Prostate gland (tissue), 2 donors: ENCODE data around the gene STC2. TPM values are rescaled to one million over a fixed set of nuclear protein-coding genes. Genes with fewer than 3 reads are reported as not detected.

Source experiments
- DNase-seq: peaks from one replicate; pipeline ENCODE4 v3.0.0-alpha.2; 2019; ENCODE audit warnings: low spot score
- H3K27ac ChIP-seq, 2 donors: fragments of 200-600 bp; sonication (generic); 2 replicates each; pipeline ENCODE4 v1.5.1; 2017 to 2019
- H3K27me3 ChIP-seq: fragments of 200-600 bp; sonication (generic); replicated peaks from 2 replicates; pipeline ENCODE4 v1.5.1; 2019; ENCODE audit not compliant: insufficient read depth
- H3K36me3 ChIP-seq, 2 donors: fragments of 200-600 bp; sonication (generic); 1 replicate in 1 of 2; 2 replicates in 1 of 2; pipeline versions ENCODE4 v1.5.1 to v1.8.1; 2017 to 2019
- H3K4me1 ChIP-seq: fragments of 200-600 bp; sonication (generic); replicated peaks from 2 replicates; pipeline ENCODE4 v1.5.1; 2019
- H3K4me3 ChIP-seq, 2 donors: fragments of 200-600 bp; sonication (generic); 2 replicates each; pipeline ENCODE4 v1.5.1; 2017 to 2019
- H3K9me3 ChIP-seq: fragments of 200-600 bp; sonication (generic); 2 replicates; pipeline ENCODE4 v1.5.1; 2017
- CTCF ChIP-seq, 4 experiments: fragments of 200-600 bp in 2 of 4; fragments of 450-650 bp in 2 of 4; sonication (generic) in 2 of 4; IDR thresholded peaks; 1 replicate in 3 of 4; 2 replicates in 1 of 4; pipeline ENCODE4 v1.5.1; 2016 to 2019; ENCODE audit warnings: antibody characterized with exemption in 4 of 4, mild to moderate bottlenecking in 2 of 4, moderate library complexity in 2 of 4
- POLR2A ChIP-seq: fragments of 450-650 bp; IDR thresholded peaks from one replicate; pipeline ENCODE4 v1.6.1; 2016; ENCODE audit warnings: antibody characterized with exemption, mild to moderate bottlenecking
- POLR2AphosphoS5 ChIP-seq: sonication (generic); formaldehyde crosslinking; IDR thresholded peaks from one replicate; pipeline ENCODE4 v1.6.1; 2017; ENCODE audit warnings: antibody characterized with exemption
- WGBS: methylation state at CpG from one replicate; pipeline ENCODE4 v1.1.5; 2018; 5-methylcytosine and 5-hydroxymethylcytosine counted together
- intact Hi-C: fragments of 100-400 bp; cut with DNase I; formaldehyde crosslinking; loops from one replicate; pipeline ENCODE4 v1.14.2; 2022
- total RNA-seq, 2 donors: library from RNA; depleted of rRNA; stranded (reverse); fragments of >200 nt; gene quantifications; one replicate each; pipeline ENCODE4 v1.1.0, GENCODE V29; 2016

Gene STC2
- total RNA-seq, 2 donors from 2014 or later = 0.82 to 6.7 TPM

GRCh38 chr5:173308226-173308625 lies 20.0 kb downstream of the STC2 start:
- H3K27ac ChIP-seq = no peak overlapping the region
- no peaks in the 10 kb centered on the region for H3K4me1 ChIP-seq
- TF ChIP-seq POLR2A (no peak), POLR2AphosphoS5 (no peak), CTCF (IDR thresholded peaks at IDR 0.05) (no peak)
- no peaks in the 10 kb centered on the region for H3K27me3 ChIP-seq
- no peaks in the 10 kb centered on the region for H3K9me3 ChIP-seq
- DNase-seq = no peak
- H3K4me3 ChIP-seq = no peak overlapping the region
- no peaks in the 10 kb centered on the region for H3K36me3 ChIP-seq
- intact Hi-C loops = no loop called here

- H3K4me3 ChIP-seq = no peak overlapping the region
- intact Hi-C loops = no loop called here
- 93% methylated on average over 3 of the region's 3 CpGs for WGBS
- H3K4me1 ChIP-seq = no peaks in the 10 kb centered on the region
- H3K36me3 ChIP-seq = no peaks in the 10 kb centered on the region
- H3K27me3 ChIP-seq = no peaks in the 10 kb centered on the region
- no peak overlapping the region for H3K27ac ChIP-seq
- DNase-seq = no peak
- H3K9me3 ChIP-seq = no peaks in the 10 kb centered on the region
- TF ChIP-seq POLR2A (no peak), POLR2AphosphoS5 (no peak), CTCF (IDR thresholded peaks at IDR 0.05) (no peak)
Observed at GRCh38 chr5:173307695-173308094, 20.5 kb downstream of the STC2 start.

GRCh38 chr5:173306695-173307094 lies 21.5 kb downstream of the STC2 start:
- no peak for DNase-seq
- 74% methylated on average over 3 of the region's 3 CpGs for WGBS
- Histone ChIP-seq H3K36me3 (no peaks in the 10 kb centered on the region), H3K27ac (no peak overlapping the region), H3K4me3 (no peak overlapping the region), H3K9me3 (no peaks in the 10 kb centered on the region), H3K27me3 (no peaks in the 10 kb centered on the region), H3K4me1 (no peaks in the 10 kb centered on the region)
- no peak for TF ChIP-seq POLR2A
- no peak for TF ChIP-seq CTCF (IDR thresholded peaks at IDR 0.05)
- no peak for TF ChIP-seq POLR2AphosphoS5
- intact Hi-C loops = no loop called here

GRCh38 chr5:173304591-173304988 lies 23.6 kb downstream of the STC2 start:
- Histone ChIP-seq H3K36me3 (no peaks in the 10 kb centered on the region), H3K27ac (peak overlapping the region in 1 of 2 donors; percentile 45), H3K4me3 (no peak overlapping the region), H3K9me3 (no peaks in the 10 kb centered on the region), H3K4me1 (no peaks in the 10 kb centered on the region), H3K27me3 (no peaks in the 10 kb centered on the region)
- intact Hi-C loops = no loop called here
- 69% methylated on average over 10 of the region's 10 CpGs for WGBS
- TF ChIP-seq POLR2A (no peak), CTCF (IDR thresholded peaks at IDR 0.05) (no peak), POLR2AphosphoS5 (peak; percentile 70)
- DNase-seq = peak; percentile 57

GRCh38 chr5:173303878-173304590 lies 24.2 kb downstream of the STC2 start:
- Histone ChIP-seq H3K4me3 (no peak overlapping the region), H3K27me3 (no peaks in the 10 kb centered on the region), H3K9me3 (no peaks in the 10 kb centered on the region), H3K4me1 (no peaks in the 10 kb centered on the region), H3K27ac (peak overlapping the region in 1 of 2 donors; percentile 45), H3K36me3 (no peaks in the 10 kb centered on the region)
- intact Hi-C loops = no loop called here
- WGBS = 78% methylated on average over 13 of the region's 13 CpGs
- TF ChIP-seq POLR2AphosphoS5 = no peak
- TF ChIP-seq CTCF (IDR thresholded peaks at IDR 0.05) = no peak
- TF ChIP-seq POLR2A = no peak
- no peak for DNase-seq
